Thoracic aorta (tissue), 2 donors: ENCODE measurements around the gene ZFHX2. TPM values are rescaled to one million over a fixed set of nuclear protein-coding genes. Genes with fewer than 3 reads are reported as not detected.

Source experiments
- ATAC-seq: fragments of 150-250 bp; one replicate; pipeline ENCODE4 v1.8.0; 2017; ENCODE audit warnings: low read depth; ENCODE audit not compliant: insufficient number of reproducible peaks, low FRiP score
- DNase-seq: peaks from one replicate; pipeline ENCODE4 v3.0.0-alpha.2; 2020; ENCODE audit warnings: low spot score
- H3K27ac ChIP-seq, 2 donors: fragments of 200-600 bp; sonication (generic); 1 replicate in 1 of 2; 2 replicates in 1 of 2; pipeline ENCODE4 v1.5.1; 2016; ENCODE audit warnings: mild to moderate bottlenecking in 2 of 2, moderate library complexity in 2 of 2
- H3K27me3 ChIP-seq: fragments of 200-600 bp; sonication (generic); replicated peaks from 2 replicates; pipeline ENCODE4 v1.6.0; 2016; ENCODE audit warnings: mild to moderate bottlenecking; ENCODE audit not compliant: insufficient read depth
- H3K36me3 ChIP-seq: fragments of 200-600 bp; sonication (generic); one replicate; pipeline ENCODE4 v1.5.1; 2016
- H3K4me1 ChIP-seq, 2 donors: fragments of 200-600 bp; sonication (generic); 1 replicate in 1 of 2; 2 replicates in 1 of 2; pipeline versions ENCODE4 v1.5.1 to v1.6.0; 2016; ENCODE audit warnings: low read depth in 2 of 2, mild to moderate bottlenecking in 1 of 2; ENCODE audit not compliant: control insufficient read depth in 1 of 2
- H3K4me3 ChIP-seq: fragments of 200-600 bp; sonication (generic); 2 replicates; pipeline ENCODE4 v1.5.1; 2016; ENCODE audit warnings: mild to moderate bottlenecking
- H3K9me3 ChIP-seq: fragments of 200-600 bp; sonication (generic); 2 replicates; pipeline ENCODE4 v1.5.1; 2016
- total RNA-seq, 2 donors: library from RNA; depleted of rRNA; stranded (reverse); fragments of >200 nt; gene quantifications; one replicate each; pipeline versions ENCODE4 v1.1.0 to v1.2.3, GENCODE V29; 2016
- TF ChIP-seq, protein P1 (sequence below): fragments of 200-600 bp; sonication (generic); IDR thresholded peaks from one replicate; pipeline ENCODE4 v1.5.1; 2019; ENCODE audit warnings: antibody characterized with exemption

The ZFHX2 gene
- total RNA-seq, 2 donors from 2014 or later, result 0.49 to 1.5 TPM

DNA sequence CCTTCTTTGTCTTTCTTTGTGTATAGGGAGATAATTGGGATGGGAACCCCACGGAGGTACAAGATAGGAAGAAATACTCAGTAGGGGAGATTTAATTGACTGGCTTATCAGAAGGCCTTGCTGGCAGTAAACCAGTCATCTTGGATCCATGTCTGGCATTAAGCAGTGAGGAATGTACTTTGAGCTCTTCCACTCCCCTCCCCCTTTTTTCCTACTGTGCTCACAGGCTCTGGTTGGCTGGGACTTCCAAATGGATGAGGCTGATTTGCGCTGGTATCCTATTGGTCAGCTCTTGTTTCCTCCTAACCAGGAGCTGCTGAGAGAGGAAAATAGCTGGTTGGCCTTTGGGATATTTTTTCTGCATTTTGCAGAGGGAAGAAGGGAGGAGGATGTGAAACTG, 57.3 kb downstream of the ZFHX2 start:
- H3K36me3 ChIP-seq, result no peaks in the 10 kb centered on the region
- H3K4me1 ChIP-seq, result no peaks in the 10 kb centered on the region
- H3K4me3 ChIP-seq, result no peak overlapping the region
- no peak for ATAC-seq
- TF ChIP-seq, protein P1, sequence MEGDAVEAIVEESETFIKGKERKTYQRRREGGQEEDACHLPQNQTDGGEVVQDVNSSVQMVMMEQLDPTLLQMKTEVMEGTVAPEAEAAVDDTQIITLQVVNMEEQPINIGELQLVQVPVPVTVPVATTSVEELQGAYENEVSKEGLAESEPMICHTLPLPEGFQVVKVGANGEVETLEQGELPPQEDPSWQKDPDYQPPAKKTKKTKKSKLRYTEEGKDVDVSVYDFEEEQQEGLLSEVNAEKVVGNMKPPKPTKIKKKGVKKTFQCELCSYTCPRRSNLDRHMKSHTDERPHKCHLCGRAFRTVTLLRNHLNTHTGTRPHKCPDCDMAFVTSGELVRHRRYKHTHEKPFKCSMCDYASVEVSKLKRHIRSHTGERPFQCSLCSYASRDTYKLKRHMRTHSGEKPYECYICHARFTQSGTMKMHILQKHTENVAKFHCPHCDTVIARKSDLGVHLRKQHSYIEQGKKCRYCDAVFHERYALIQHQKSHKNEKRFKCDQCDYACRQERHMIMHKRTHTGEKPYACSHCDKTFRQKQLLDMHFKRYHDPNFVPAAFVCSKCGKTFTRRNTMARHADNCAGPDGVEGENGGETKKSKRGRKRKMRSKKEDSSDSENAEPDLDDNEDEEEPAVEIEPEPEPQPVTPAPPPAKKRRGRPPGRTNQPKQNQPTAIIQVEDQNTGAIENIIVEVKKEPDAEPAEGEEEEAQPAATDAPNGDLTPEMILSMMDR, result no peak
- H3K27me3 ChIP-seq, result no peaks in the 10 kb centered on the region
- H3K27ac ChIP-seq, result no peak overlapping the region
- H3K9me3 ChIP-seq, result no peaks in the 10 kb centered on the region
- no peak for DNase-seq

DNA sequence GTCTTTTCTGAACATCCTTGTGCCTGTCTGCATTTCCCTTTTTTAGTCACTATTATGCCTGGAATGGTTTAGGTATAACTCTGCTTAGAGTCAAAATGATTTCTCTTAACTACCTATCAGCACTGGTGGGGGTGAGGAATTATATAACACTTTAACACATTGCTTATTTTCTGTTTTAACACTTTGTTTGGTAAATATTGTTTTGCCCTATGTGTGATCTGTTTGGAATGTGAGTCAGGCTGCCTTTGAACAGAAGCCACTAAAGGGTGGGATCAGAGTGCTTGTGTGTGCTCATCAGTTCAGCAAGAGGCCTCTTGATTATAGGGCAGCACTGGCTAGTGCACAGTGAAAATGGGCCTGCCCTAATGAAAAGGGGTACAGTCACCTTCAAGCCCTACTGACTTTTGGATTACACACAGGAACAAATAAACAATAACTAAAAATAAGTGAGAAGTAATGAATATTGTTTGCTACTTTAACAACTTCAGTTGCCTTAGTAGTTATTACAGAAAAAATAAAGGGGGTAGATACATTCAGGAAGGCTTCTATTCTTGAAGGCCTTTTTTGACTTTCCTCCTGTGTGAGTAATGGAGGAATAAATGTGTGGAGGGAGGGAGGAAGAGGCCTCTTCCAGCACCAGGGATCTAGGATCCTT, 58.8 kb downstream of the ZFHX2 start:
- no peak overlapping the region for H3K27ac ChIP-seq
- H3K36me3 ChIP-seq, result no peaks in the 10 kb centered on the region
- DNase-seq, result no peak
- TF ChIP-seq, protein P1, result no peak
- no peak for ATAC-seq
- no peak overlapping the region for H3K4me3 ChIP-seq
- no peaks in the 10 kb centered on the region for H3K27me3 ChIP-seq
- no peaks in the 10 kb centered on the region for H3K9me3 ChIP-seq
- no peaks in the 10 kb centered on the region for H3K4me1 ChIP-seq

DNA sequence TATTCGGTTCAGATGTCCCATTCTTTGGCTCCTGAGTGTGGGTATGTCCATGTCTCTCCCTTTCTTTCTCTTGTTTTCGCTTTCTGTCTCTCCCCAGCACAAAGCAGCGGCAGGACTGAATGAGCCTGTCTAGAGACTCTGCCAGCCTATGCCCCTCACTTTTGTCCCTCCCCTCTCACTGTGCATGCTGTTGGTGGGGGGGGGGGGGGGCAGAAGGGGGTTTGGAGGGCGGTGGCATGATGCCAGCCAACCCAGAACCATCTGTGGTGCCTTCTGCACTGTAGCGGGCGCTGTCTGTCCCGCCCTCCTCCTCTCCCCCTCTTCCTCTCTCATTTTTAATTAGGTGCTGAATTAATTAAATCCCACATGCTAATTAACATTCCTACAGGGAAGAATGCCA, 64.3 kb downstream of the ZFHX2 start:
- no peak overlapping the region for H3K27ac ChIP-seq
- no peaks in the 10 kb centered on the region for H3K4me1 ChIP-seq
- H3K9me3 ChIP-seq, result no peaks in the 10 kb centered on the region
- H3K27me3 ChIP-seq, result no peaks in the 10 kb centered on the region
- H3K36me3 ChIP-seq, result no peaks in the 10 kb centered on the region
- no peak for DNase-seq
- no peak overlapping the region for H3K4me3 ChIP-seq
- ATAC-seq, result no peak
- TF ChIP-seq, protein P1, result no peak

DNA sequence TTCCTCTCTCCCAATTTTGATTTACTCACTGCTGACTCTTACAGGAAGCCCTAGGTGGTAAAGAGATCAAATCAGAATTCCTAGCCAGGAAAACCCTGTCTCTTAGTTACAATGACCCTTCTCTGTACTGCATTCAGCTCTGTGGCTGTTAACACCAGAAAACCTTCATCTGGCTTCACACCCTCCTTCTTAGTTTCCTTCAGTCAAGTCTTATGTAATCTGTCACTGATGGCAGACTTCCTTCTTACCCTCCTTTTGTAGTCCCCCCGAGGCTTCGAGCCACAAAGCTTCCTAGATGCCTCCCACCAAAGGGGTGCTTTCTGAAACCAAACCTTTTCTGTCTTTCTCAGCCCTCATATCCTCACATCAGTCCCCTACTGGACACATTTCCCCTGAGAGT, 65.5 kb downstream of the ZFHX2 start:
- H3K4me3 ChIP-seq, result no peak overlapping the region
- H3K36me3 ChIP-seq, result no peaks in the 10 kb centered on the region
- DNase-seq, result no peak
- no peaks in the 10 kb centered on the region for H3K4me1 ChIP-seq
- H3K27ac ChIP-seq, result no peak overlapping the region
- H3K27me3 ChIP-seq, result no peaks in the 10 kb centered on the region
- TF ChIP-seq, protein P1, result no peak
- no peaks in the 10 kb centered on the region for H3K9me3 ChIP-seq
- ATAC-seq, result no peak

DNA sequence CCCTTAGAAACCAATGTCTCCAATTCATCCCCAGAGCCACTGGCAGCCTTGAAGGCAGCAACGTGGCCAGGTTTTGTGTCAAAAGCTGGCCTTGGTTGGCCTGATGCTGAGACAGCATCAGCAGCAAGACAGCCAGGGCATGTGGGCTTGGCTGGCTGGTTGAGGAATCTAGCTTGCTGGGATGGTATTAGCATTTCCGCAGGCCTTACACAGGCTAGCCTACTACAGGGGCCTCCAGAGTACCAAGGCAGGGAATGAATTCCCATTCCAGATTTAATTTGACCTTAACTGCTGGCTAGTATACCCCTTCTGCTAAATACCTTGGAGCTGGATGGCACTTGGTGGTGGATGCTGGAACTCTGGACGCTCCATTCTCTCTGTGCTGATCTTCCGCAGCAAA, 66.2 kb downstream of the ZFHX2 start:
- Histone ChIP-seq H3K27me3 (no peaks in the 10 kb centered on the region), H3K4me3 (no peak overlapping the region), H3K36me3 (no peaks in the 10 kb centered on the region), H3K9me3 (no peaks in the 10 kb centered on the region), H3K27ac (no peak overlapping the region), H3K4me1 (no peaks in the 10 kb centered on the region)
- ATAC-seq (no peak), DNase-seq (no peak)
- TF ChIP-seq, protein P1, result no peak
